Measurements from ENCODE around the gene TP73. TPM values are rescaled to one million over a fixed set of nuclear protein-coding genes. Genes with fewer than 3 reads are reported as not detected.

The TP73 gene
- total RNA-seq, 1 donor from 2014 or later = 0.05 TPM

DNA sequence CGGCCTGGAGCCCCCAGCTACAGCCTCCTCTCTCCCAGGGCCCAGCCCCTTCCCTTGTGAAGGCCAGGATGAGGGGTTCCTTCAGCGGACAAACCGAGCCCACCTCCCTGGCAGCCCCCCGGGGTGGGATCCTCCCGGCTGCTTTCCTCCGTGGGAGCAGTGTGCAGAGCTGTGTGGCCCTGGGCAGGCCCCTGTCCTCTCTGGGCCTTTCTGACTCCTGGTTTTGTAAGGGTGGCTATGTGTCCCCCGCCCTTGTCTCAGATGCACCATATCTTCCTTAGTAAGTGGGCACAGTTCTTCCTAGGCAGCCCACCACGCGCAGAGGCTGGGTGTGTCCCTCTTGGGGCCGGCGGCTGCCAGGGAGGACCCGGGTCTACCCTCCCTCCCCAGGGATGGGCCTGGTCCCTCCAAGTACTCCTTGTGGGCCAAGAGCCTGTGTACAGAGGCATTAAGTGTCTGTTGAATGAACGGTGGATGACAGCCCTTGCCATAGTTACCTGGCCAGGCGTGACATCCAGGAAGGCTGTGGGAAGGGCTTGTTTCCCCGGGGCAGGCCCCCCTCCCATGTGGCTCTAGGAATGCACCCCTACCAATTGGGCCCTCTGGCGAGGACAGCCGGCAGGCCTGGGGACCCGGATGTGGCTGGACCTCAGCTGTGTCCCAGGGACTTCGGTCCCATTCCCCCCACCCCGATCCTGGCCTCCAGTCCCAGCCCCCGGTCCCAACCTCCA, 124.1 kb downstream of the TP73 start:
- Histone ChIP-seq H3K4me3 (no peak overlapping the region), H3K27me3 (ENCODE audit: low read depth) (peaks cover 7% of the 10 kb centered on the region), H3K9me3 (replicated peaks) (no peaks in the 10 kb centered on the region), H3K36me3 (peaks cover 28% of the 10 kb centered on the region), H3K4me1 (peaks cover 53% of the 10 kb centered on the region), H3K27ac (replicated peaks) (no peak overlapping the region)
- DNase-seq = no peak
- TF ChIP-seq, protein P1, sequence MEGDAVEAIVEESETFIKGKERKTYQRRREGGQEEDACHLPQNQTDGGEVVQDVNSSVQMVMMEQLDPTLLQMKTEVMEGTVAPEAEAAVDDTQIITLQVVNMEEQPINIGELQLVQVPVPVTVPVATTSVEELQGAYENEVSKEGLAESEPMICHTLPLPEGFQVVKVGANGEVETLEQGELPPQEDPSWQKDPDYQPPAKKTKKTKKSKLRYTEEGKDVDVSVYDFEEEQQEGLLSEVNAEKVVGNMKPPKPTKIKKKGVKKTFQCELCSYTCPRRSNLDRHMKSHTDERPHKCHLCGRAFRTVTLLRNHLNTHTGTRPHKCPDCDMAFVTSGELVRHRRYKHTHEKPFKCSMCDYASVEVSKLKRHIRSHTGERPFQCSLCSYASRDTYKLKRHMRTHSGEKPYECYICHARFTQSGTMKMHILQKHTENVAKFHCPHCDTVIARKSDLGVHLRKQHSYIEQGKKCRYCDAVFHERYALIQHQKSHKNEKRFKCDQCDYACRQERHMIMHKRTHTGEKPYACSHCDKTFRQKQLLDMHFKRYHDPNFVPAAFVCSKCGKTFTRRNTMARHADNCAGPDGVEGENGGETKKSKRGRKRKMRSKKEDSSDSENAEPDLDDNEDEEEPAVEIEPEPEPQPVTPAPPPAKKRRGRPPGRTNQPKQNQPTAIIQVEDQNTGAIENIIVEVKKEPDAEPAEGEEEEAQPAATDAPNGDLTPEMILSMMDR (IDR thresholded peaks at IDR 0.05; ENCODE audit: borderline replicate concordance) = no peak
- intact Hi-C loops (cut with micrococcal nuclease) = no loop called here

DNA sequence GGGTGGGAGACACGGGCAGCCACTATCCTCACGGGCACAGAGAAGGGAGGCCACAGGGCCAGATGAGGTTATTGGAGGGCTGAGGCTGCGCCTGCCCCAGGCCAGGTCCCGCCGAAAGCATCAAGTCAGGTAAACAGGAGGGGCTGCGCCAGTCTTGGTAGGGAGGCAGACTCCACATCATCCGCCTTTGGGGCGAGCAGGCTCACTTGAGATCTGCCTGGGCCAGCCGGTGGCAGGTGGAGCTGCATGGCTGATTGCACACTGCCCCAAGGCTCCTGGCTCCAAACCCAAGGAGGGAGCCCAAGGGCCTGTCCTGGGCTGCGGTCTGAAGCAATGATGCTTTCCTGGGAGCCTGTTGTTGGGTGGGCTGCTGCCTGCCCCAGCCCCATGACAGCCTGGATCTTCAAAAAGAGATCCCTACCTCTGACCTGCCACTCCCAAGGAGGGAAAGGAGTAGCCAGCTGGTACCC, 124.8 kb downstream of the TP73 start:
- no peaks in the 10 kb centered on the region for H3K9me3 ChIP-seq (replicated peaks)
- peaks cover 7% of the 10 kb centered on the region for H3K27me3 ChIP-seq (ENCODE audit: low read depth)
- no peak overlapping the region for H3K4me3 ChIP-seq
- H3K4me1 ChIP-seq = peaks cover 46% of the 10 kb centered on the region
- no peak for DNase-seq
- intact Hi-C loops (cut with micrococcal nuclease) = no loop called here
- H3K36me3 ChIP-seq = peaks cover 35% of the 10 kb centered on the region
- TF ChIP-seq, protein P1 (IDR thresholded peaks at IDR 0.05; ENCODE audit: borderline replicate concordance) = no peak
- no peak overlapping the region for H3K27ac ChIP-seq (replicated peaks)

DNA sequence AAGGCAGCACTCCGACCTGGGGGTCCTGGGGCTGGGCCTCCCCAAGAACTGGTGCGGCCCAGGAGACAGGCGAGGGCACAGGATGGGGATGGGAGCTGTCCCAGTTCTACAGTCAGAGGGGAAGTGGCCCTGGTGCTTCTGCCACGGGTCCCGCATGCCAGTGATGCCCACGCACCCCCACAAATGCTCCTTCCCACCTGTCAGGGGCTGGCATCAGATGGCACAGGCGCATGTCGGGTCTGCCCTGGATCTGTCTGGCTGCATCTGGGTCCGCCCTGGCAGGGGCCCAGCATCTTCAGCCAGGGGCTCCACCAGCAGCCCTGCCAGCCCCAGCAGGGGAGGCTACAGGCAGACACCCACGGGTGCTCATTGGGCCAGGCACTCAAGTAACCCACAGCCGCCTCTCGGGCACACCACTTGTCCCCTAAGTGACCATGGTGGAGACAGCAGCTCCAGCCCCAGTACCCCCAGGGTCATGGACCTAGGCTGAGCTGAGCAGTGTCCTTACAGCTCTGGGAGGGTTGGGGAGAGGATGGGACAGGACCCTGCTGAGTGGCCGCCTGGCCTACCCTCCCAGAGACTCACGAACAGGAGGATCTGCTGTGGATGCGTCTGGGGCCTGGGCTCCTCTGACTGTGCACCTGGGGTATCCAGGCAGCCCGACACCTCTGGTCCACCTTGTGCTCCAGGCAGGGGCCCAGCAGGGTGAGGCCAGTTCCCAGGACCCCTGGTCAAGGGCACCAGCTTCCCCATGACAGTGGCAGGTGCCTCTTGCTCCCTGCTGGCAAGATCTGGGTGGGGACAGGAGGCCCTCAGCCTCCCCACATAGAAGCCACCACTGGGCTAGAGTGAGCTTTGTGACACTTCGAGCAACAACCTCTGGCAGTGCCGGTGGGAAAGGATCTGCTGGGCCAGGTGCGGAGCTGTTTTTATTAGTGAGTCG, 125.6 kb downstream of the TP73 start:
- TF ChIP-seq, protein P1 (IDR thresholded peaks at IDR 0.05; ENCODE audit: borderline replicate concordance) = no peak

DNA sequence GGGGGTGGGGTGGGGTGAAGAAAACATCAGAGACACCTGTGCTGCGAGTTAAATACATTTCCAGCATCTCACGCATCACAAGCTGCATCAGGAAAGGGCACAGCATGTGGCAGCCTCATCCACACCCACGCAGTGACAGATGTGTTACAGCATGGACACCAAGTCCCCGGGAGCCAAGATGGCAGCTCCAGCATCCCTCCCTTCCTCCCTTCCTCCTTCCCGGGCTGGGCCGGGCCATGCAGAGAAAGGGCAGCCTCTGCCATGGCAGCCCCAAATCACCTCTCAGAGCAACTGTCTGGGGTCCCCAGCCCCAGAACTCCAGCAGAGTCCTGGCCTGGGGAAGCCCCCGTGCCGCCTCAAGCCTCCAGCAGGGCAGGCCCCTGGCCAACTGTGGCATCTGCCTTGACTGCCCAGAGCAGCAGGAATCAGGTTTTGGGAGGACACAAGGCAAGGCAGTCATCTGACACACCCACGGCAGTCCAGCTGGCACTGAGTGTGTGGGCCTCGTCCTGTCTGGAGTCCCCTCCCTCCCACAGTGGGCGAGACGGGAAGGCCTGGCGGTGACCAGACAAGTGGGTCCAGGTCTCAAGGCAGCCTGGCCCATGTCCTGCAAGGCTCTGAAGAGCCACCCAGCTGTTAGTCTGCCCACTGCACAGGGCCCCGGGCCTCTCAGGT, 126.4 kb downstream of the TP73 start:
- H3K27me3 ChIP-seq (ENCODE audit: low read depth) = no peaks in the 10 kb centered on the region
- no peak for DNase-seq
- H3K27ac ChIP-seq (replicated peaks) = no peak overlapping the region
- H3K4me1 ChIP-seq = peaks cover 33% of the 10 kb centered on the region
- H3K4me3 ChIP-seq = no peak overlapping the region
- TF ChIP-seq, protein P1 (IDR thresholded peaks at IDR 0.05; ENCODE audit: borderline replicate concordance) = no peak
- peaks cover 51% of the 10 kb centered on the region for H3K36me3 ChIP-seq
- no peaks in the 10 kb centered on the region for H3K9me3 ChIP-seq (replicated peaks)
- intact Hi-C loops (cut with micrococcal nuclease) = no loop called here

More for the DNA sequence above, 125.6 kb downstream of the TP73 start:
- peaks cover 40% of the 10 kb centered on the region for H3K4me1 ChIP-seq
- intact Hi-C loops (cut with micrococcal nuclease) = no loop called here
- no peaks in the 10 kb centered on the region for H3K9me3 ChIP-seq (replicated peaks)
- peaks cover 43% of the 10 kb centered on the region for H3K36me3 ChIP-seq
- DNase-seq = no peak
- no peak overlapping the region for H3K4me3 ChIP-seq
- no peak overlapping the region for H3K27ac ChIP-seq (replicated peaks)
- H3K27me3 ChIP-seq (ENCODE audit: low read depth) = peaks cover 3% of the 10 kb centered on the region

DNA sequence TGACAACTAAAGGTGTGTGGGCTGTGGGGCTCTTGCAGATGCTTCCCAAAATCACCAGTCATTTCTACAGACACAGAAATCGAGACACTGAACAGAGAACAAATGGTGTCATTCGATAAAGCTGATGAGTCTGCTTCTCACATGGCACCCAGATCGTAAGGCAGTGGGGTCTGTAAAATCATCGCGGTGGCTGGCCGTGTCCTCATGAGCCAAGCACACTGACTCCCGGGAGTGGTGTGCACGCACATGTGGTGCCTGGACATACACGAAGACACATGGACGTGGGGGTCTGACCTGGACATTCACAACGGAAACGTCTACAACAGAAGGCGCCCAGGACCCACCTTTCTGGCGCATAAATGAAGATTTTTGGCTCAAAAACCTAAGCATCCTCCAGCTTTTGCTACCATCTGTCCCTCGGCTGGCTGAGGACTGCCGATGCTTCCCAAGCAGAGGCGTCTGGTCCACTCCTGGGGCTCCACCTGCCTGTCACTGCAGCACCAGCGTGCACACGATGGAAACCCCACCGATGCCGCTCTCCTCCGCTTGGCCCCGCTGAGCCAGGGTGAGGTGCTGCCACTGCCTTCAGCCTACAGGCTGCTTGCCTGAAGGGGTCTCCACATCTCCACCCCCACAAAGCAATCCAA, 127.1 kb downstream of the TP73 start:
- peaks cover 58% of the 10 kb centered on the region for H3K36me3 ChIP-seq
- H3K27ac ChIP-seq (replicated peaks) = no peak overlapping the region
- H3K9me3 ChIP-seq (replicated peaks) = no peaks in the 10 kb centered on the region
- intact Hi-C loops (cut with micrococcal nuclease) = no loop called here
- TF ChIP-seq, protein P1 (IDR thresholded peaks at IDR 0.05; ENCODE audit: borderline replicate concordance) = no peak
- no peak overlapping the region for H3K4me3 ChIP-seq
- no peaks in the 10 kb centered on the region for H3K27me3 ChIP-seq (ENCODE audit: low read depth)
- H3K4me1 ChIP-seq = peaks cover 26% of the 10 kb centered on the region
- no peak for DNase-seq

Data from left ventricle myocardium inferior (tissue), 1 donor.